ENCODE measurements around the gene RPS6KA2. TPM values are rescaled to one million over a fixed set of nuclear protein-coding genes. Genes with fewer than 3 reads are reported as not detected.

The RPS6KA2 gene
- total and polyA plus RNA-seq, 2 donors (not counting 1 experiment from before 2014, with no cell fraction given): 2.2 to 16.0 TPM

DNA sequence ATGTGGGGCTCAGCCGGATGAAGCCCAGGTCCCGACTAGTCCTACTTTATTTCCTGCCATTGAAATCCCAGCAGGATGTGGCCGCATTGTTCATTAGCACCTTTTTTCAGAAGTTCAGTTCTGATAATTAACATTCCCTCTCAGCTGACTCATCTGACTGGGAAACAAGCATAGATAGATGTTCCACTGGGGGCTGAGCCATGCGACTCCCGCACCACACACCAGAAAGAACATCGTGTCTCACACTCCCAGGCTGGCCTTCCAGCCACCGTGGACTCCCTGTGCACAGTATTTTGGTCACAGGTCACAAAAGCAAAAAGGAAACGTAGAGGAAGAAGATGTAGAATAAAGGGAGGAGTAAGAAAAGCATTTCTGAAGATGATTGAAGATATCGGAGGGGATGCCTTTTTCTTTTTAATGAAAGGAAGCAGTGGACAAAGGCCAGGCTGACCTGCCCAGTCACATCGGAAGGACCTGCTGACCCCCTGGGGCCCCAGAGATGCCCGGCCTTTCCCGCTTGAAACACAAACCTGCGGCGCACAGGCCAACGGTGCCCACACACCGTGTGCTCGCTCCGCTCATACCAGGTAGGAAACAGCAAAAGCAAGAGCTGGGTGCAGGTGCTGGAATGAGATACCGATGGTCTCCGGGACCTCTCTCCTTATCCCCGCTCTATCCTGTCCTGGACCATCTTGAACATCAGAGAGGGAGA, 11.8 kb downstream of the RPS6KA2 start:
- no peak overlapping the region for H3K4me3 Mint-ChIP-seq
- intact Hi-C loops (cut with micrococcal nuclease): no loop called here

DNA sequence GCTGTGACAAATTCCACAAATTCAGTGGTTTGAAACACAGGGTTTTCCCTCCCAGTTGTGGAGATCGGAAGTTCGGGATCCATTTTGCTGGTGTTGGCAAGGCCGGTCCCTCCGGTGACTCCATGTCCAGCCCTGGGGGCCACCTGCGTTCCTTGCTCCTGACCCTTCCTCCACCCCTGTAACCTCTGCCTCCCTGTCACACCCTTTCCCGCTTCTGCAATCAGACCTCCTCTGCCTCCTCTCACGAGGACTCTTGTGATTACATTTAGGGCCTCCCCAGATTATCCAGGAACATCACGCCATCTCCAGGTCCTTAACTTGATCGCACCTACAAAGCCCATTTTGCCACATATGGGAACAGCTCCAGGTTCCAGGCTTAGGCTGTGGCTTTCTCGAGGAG, 12.5 kb downstream of the RPS6KA2 start:
- Histone ChIP-seq H3K4me3 (ENCODE audit: control extremely low read depth in 1 of 5, extremely low read depth in 1 of 5, insufficient read depth in 1 of 5, low read depth in 2 of 5, low read length in 4 of 5) (no peak overlapping the region), H3K4me1 (ENCODE audit: control insufficient read depth in 2 of 2, insufficient read depth in 2 of 2, low read length in 2 of 2) (no peaks in the 10 kb centered on the region), H3K79me2 (ENCODE audit: control insufficient read depth, insufficient read depth, low read length) (peaks cover 16% of the 10 kb centered on the region), H4K20me1 (ENCODE audit: control insufficient read depth, insufficient read depth, low read length, poor library complexity, severe bottlenecking) (no peaks in the 10 kb centered on the region), H3K9me3 (ENCODE audit: control extremely low read depth in 1 of 3, control insufficient read depth in 2 of 3, insufficient read depth in 1 of 3, low read length in 2 of 3) (no peaks in the 10 kb centered on the region), H3K4me2 (replicated peaks; ENCODE audit: low read depth, low read length, poor library complexity, severe bottlenecking) (no peak overlapping the region), H2AFZ (ENCODE audit: insufficient read depth, low read depth, low read length, poor library complexity, severe bottlenecking) (no peak overlapping the region), H3K27me3 (replicated peaks in 1 of 4; ENCODE audit: control extremely low read depth in 1 of 4, control insufficient read depth in 3 of 4, insufficient read depth in 4 of 4, low read length in 3 of 4) (no peaks in the 10 kb centered on the region), H3K27ac (ENCODE audit: low read length in 2 of 2) (no peak overlapping the region), H3K36me3 (replicated peaks in 1 of 2; ENCODE audit: control extremely low read depth in 1 of 2, control insufficient read depth in 1 of 2, extremely low read depth in 1 of 2, insufficient read depth in 2 of 2, low read length in 1 of 2) (no peaks in the 10 kb centered on the region), H3K9ac (ENCODE audit: low read length) (no peak overlapping the region)
- 98% methylated on average over 10 of the region's 10 CpGs for WGBS (ENCODE audit: insufficient coverage)
- intact Hi-C loops (cut with micrococcal nuclease): no loop called here
- Mint-ChIP-seq H3K27me3 (no peaks in the 10 kb centered on the region), H3K27ac (no peak overlapping the region), H3K9me3 (ENCODE audit: insufficient read depth) (no peaks in the 10 kb centered on the region), H3K4me1 (no peaks in the 10 kb centered on the region), H3K4me3 (no peak overlapping the region)
- no peak for ATAC-seq (ENCODE audit: low read depth)
- TF ChIP-seq EZH2 (IDR thresholded peaks at IDR 0.05; ENCODE audit: borderline replicate concordance, insufficient read depth, low read depth, low read length, poor library complexity, severe bottlenecking): no peak
- TF ChIP-seq, protein P1, sequence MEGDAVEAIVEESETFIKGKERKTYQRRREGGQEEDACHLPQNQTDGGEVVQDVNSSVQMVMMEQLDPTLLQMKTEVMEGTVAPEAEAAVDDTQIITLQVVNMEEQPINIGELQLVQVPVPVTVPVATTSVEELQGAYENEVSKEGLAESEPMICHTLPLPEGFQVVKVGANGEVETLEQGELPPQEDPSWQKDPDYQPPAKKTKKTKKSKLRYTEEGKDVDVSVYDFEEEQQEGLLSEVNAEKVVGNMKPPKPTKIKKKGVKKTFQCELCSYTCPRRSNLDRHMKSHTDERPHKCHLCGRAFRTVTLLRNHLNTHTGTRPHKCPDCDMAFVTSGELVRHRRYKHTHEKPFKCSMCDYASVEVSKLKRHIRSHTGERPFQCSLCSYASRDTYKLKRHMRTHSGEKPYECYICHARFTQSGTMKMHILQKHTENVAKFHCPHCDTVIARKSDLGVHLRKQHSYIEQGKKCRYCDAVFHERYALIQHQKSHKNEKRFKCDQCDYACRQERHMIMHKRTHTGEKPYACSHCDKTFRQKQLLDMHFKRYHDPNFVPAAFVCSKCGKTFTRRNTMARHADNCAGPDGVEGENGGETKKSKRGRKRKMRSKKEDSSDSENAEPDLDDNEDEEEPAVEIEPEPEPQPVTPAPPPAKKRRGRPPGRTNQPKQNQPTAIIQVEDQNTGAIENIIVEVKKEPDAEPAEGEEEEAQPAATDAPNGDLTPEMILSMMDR (IDR thresholded peaks at IDR 0.05): no peak
- DNase-seq: no peak
- CTCF ChIA-PET: no interaction called here
- POLR2A ChIA-PET: no interaction called here

More for the DNA sequence above, 11.8 kb downstream of the RPS6KA2 start:
- WGBS (ENCODE audit: insufficient coverage): 97% methylated on average over 13 of the region's 21 CpGs
- H3K9ac ChIP-seq (ENCODE audit: low read length): no peak overlapping the region
- no peaks in the 10 kb centered on the region for H3K4me1 ChIP-seq (ENCODE audit: control insufficient read depth in 2 of 2, insufficient read depth in 2 of 2, low read length in 2 of 2)
- POLR2A ChIA-PET: no interaction called here
- H3K9me3 Mint-ChIP-seq (ENCODE audit: insufficient read depth): no peaks in the 10 kb centered on the region
- no peak overlapping the region for H3K27ac Mint-ChIP-seq
- TF ChIP-seq, protein P1 (IDR thresholded peaks at IDR 0.05): no peak
- TF ChIP-seq EZH2 (IDR thresholded peaks at IDR 0.05; ENCODE audit: borderline replicate concordance, insufficient read depth, low read depth, low read length, poor library complexity, severe bottlenecking): no peak
- no peaks in the 10 kb centered on the region for H3K27me3 ChIP-seq (replicated peaks in 1 of 4; ENCODE audit: control extremely low read depth in 1 of 4, control insufficient read depth in 3 of 4, insufficient read depth in 4 of 4, low read length in 3 of 4)
- peaks cover 16% of the 10 kb centered on the region for H3K79me2 ChIP-seq (ENCODE audit: control insufficient read depth, insufficient read depth, low read length)
- no peaks in the 10 kb centered on the region for H3K36me3 ChIP-seq (replicated peaks in 1 of 2; ENCODE audit: control extremely low read depth in 1 of 2, control insufficient read depth in 1 of 2, extremely low read depth in 1 of 2, insufficient read depth in 2 of 2, low read length in 1 of 2)
- no peaks in the 10 kb centered on the region for H3K9me3 ChIP-seq (ENCODE audit: control extremely low read depth in 1 of 3, control insufficient read depth in 2 of 3, insufficient read depth in 1 of 3, low read length in 2 of 3)
- no peaks in the 10 kb centered on the region for H3K4me1 Mint-ChIP-seq
- DNase-seq: no peak
- no peak overlapping the region for H2AFZ ChIP-seq (ENCODE audit: insufficient read depth, low read depth, low read length, poor library complexity, severe bottlenecking)
- no peak overlapping the region for H3K4me3 ChIP-seq (ENCODE audit: control extremely low read depth in 1 of 5, extremely low read depth in 1 of 5, insufficient read depth in 1 of 5, low read depth in 2 of 5, low read length in 4 of 5)
- ATAC-seq (ENCODE audit: low read depth): no peak
- CTCF ChIA-PET: no interaction called here
- H3K27me3 Mint-ChIP-seq: no peaks in the 10 kb centered on the region
- H4K20me1 ChIP-seq (ENCODE audit: control insufficient read depth, insufficient read depth, low read length, poor library complexity, severe bottlenecking): no peaks in the 10 kb centered on the region
- H3K4me2 ChIP-seq (replicated peaks; ENCODE audit: low read depth, low read length, poor library complexity, severe bottlenecking): no peak overlapping the region
- H3K27ac ChIP-seq (ENCODE audit: low read length in 2 of 2): no peak overlapping the region

All from B cell (primary cell).